ENCODE data around the gene KIF6.

The KIF6 gene

GRCh38 chr6:39590871-39591393, 134.3 kb downstream of the KIF6 start:
- no peak for DNase-seq

GRCh38 chr6:39587080-39587479, 138.1 kb downstream of the KIF6 start:
- no peak for DNase-seq

GRCh38 chr6:39585641-39586040, 139.6 kb downstream of the KIF6 start:
- no peak for DNase-seq

GRCh38 chr6:39577446-39578165, 147.6 kb downstream of the KIF6 start:
- no peak for DNase-seq

GRCh38 chr6:39576556-39577303, 148.5 kb downstream of the KIF6 start:
- no peak for DNase-seq

GRCh38 chr6:39574991-39575390, 150.2 kb downstream of the KIF6 start:
- DNase-seq, result no peak

GRCh38 chr6:39573541-39573940, 151.7 kb downstream of the KIF6 start:
- no peak for DNase-seq

GRCh38 chr6:39572661-39573340, 152.4 kb downstream of the KIF6 start:
- DNase-seq, result no peak

GRCh38 chr6:39568896-39569295, 156.3 kb downstream of the KIF6 start:
- no peak for DNase-seq

GRCh38 chr6:39567091-39567490, 158.1 kb downstream of the KIF6 start:
- no peak for DNase-seq

- DNase-seq, result no peak
Measured at GRCh38 chr6:39566456-39566855, 158.8 kb downstream of the KIF6 start.

GRCh38 chr6:39565956-39566355, 159.3 kb downstream of the KIF6 start:
- no peak for DNase-seq

- no peak for DNase-seq
Measured at GRCh38 chr6:39563566-39564311, 161.5 kb downstream of the KIF6 start.

- DNase-seq, result no peak
Measured at GRCh38 chr6:39561536-39562266, 163.5 kb downstream of the KIF6 start.

- DNase-seq, result no peak
Measured at GRCh38 chr6:39560915-39561314, 164.3 kb downstream of the KIF6 start.

- no peak for DNase-seq
Measured at GRCh38 chr6:39558591-39559190, 166.5 kb downstream of the KIF6 start.

- DNase-seq, result peak; percentile 38
Measured at GRCh38 chr6:39558079-39558478, 167.1 kb downstream of the KIF6 start.

GRCh38 chr6:39555136-39555535, 170.1 kb downstream of the KIF6 start:
- DNase-seq, result no peak

GRCh38 chr6:39553860-39554802, 171.1 kb downstream of the KIF6 start:
- DNase-seq, result no peak

GRCh38 chr6:39553029-39553428, 172.2 kb downstream of the KIF6 start:
- no peak for DNase-seq

- no peak for DNase-seq
Measured at GRCh38 chr6:39550191-39550590, 175.0 kb downstream of the KIF6 start.
